Heart right ventricle (tissue), 16 donors: Measurements from ENCODE around the gene TNS1. TPM values are rescaled to one million over a fixed set of nuclear protein-coding genes. Genes with fewer than 3 reads are reported as not detected.

Experiments
- ATAC-seq, 8 donors: fragments of 200-7000 bp; cut with Tn5 transposase; one replicate each; pipeline ENCODE4 v1.9.1; 2020; ENCODE audit warnings: mild to moderate bottlenecking in 8 of 8, moderate library complexity in 8 of 8, moderate number of reproducible peaks in 1 of 8
- DNase-seq, 2 donors: peaks; one replicate each; pipeline ENCODE4 v3.0.0-alpha.2; 2020
- H3K27ac ChIP-seq, 10 donors: fragments of 200-600 bp; sonication (generic) in 2 of 10; one replicate each; pipeline versions ENCODE4 v1.5.0 to v1.8.0; 2020 to 2022; ENCODE audit warnings: mild to moderate bottlenecking in 3 of 10
- H3K27me3 ChIP-seq, 7 donors: fragments of 200-600 bp; one replicate each; pipeline ENCODE4 v1.8.0; 2021 to 2022; ENCODE audit warnings: mild to moderate bottlenecking in 2 of 7
- H3K36me3 ChIP-seq, 9 donors: fragments of 200-600 bp; sonication (generic) in 1 of 9; one replicate each; pipeline versions ENCODE4 v1.5.0 to v1.8.0; 2020 to 2022; ENCODE audit warnings: mild to moderate bottlenecking in 2 of 9
- H3K4me1 ChIP-seq, 9 donors: fragments of 200-600 bp; sonication (generic) in 1 of 9; one replicate each; pipeline versions ENCODE4 v1.5.0 to v1.8.0; 2020 to 2022; ENCODE audit warnings: mild to moderate bottlenecking in 4 of 9
- H3K4me3 ChIP-seq, 10 donors: fragments of 200-600 bp; sonication (generic) in 2 of 10; one replicate each; pipeline versions ENCODE4 v1.5.0 to v1.8.0; 2020 to 2022; ENCODE audit warnings: mild to moderate bottlenecking in 7 of 10, moderate library complexity in 2 of 10
- H3K9me3 ChIP-seq, 11 donors: fragments of 200-600 bp in 10 of 11; sonication (generic) in 2 of 11; one replicate each; pipeline versions ENCODE4 v1.5.0 to v1.8.0; 2013 to 2022; ENCODE audit warnings: mild to moderate bottlenecking in 2 of 11, control low read depth in 1 of 11, moderate library complexity in 1 of 11
- CTCF ChIP-seq, 9 donors: fragments of 200-600 bp; sonication (generic) in 2 of 9; IDR thresholded peaks; one replicate each; pipeline versions ENCODE4 v1.5.0 to v1.8.0; 2021 to 2022; ENCODE audit warnings: antibody characterized with exemption in 9 of 9, mild to moderate bottlenecking in 5 of 9, moderate library complexity in 1 of 9
- WGBS, 2 donors: extraction: QIAGEN DNeasy Blood & Tissue Kit; methylation state at CpG; one replicate each; pipeline ENCODE4 v1.1.7; 2013; ENCODE audit warnings: inconsistent platforms in 1 of 2; 5-methylcytosine and 5-hydroxymethylcytosine counted together
- intact Hi-C, 10 donors: fragments of 100-400 bp; cut with DNase I; formaldehyde crosslinking; loops; one replicate each; pipeline versions ENCODE4 v1.11.1 to v1.14.2; 2022
- polyA plus RNA-seq, 2 donors: library from polyadenylated mRNA; stranded (reverse); fragments of 200-250 nt; gene quantifications; one replicate each; pipeline ENCODE4 v1.2.3, GENCODE V29; 2013
- total RNA-seq, 10 donors: library from RNA; stranded (reverse); fragmentation: NEBNext Ultra II Directional in 3 of 10; extraction: Animal tissue kit (Norgen Biotek cat#: 25700) in 3 of 10; gene quantifications; one replicate each; pipeline versions ENCODE4 v1.2.1 to v1.2.4, GENCODE V29; 2021 to 2023
- donor health status: Arrhythmogenic right ventricular cardiomyopathy.
- donor health status: ischemic (EF 13 %, LVEDD 7.1; RV severe dilation, severe dysfunction).
- donor health status: healthy with polysubstance abuse.
- donor health status: DM: no; HTN: yes; CAD: no.
- donor health status: DM: no; HTN: no; CAD: no.
- donor health status: ischemic (EF 25% LVEDD 6.9; RV normal size, moderate dysfunction).
- donor health status: ischemic (EF 25% LVEDD 5.7; RV mildly dilated, moderate dysfunction).
- donor health status: healthy.
- donor health status: DM: yes; HTN: yes; CAD: no.
- donor health status: Ischemic cardiomyopathy.
- donor health status: ischemic (EF 35%, LVEDD 5.7; RV mildly dilated, moderate dysfunction).
- donor health status: nonischemic (EF 11% LVEDD 7.7; RV severe dilation, severe dysfunction).
- donor health status: DM: yes; HTN: yes; CAD: no.
- donor health status: PGD.
- donor health status: ischemic (EF 29% LVEDD 5.4; RV normal size, mild dysfunction).
- donor health status: nonischemic (EF 23%, LVEDD 6.1; RV moderate dilation, normal function).

Gene TNS1
- total and polyA plus RNA-seq, 12 donors, result 64.6 to 844 (median 731) TPM

DNA sequence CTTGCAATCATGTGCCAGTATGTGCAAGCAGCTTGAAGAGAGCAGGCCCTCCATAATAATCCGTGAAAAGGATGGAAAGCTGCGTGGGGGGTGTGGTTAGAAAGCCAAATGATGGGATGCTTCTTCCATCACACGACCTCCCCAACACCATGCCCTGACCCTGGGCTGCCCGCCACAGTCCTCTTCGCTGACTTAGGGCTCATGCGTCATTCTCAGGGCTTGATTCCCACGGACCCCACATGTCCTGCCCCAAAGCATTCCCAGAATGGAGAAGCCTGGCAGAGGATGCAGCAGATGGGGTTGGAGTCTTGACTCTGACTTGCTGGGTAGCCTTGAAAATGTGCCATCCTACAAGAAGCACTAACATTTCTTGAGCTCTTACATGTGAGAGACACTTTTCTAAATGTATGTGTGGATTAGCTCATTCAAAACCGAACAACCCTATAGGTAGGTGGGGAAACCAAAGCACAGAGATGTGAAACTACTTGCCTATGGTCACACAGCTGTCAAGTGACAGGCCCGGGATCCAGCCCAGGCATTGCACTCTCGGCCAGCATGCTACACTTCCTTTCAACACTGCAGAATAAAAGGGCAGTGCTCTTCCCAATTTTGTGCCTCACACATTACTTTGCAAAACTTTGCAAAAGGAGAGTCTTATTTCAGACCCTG lies 3.7 kb downstream of the TNS1 start:
- Histone ChIP-seq H3K36me3 (no peaks in the 10 kb centered on the region), H3K4me3 (no peak overlapping the region), H3K9me3 (no peaks in the 10 kb centered on the region), H3K4me1 (peaks cover 14 to 58% (median 27%) of the 10 kb centered on the region in 9 donors), H3K27ac (peak overlapping the region in 2 of 10 donors; percentile 8 to 15), H3K27me3 (no peaks in the 10 kb centered on the region)
- DNase-seq, result no peak
- intact Hi-C loops, result loop anchor here in 5 of 10 donors (5.0 kb wide), 1 partner anchor 33 kb away; no protein-coding TSS in a partner anchor
- TF ChIP-seq CTCF (IDR thresholded peaks at IDR 0.05), result no peak
- 81 to 82% methylated on average over 10 of the region's 10 CpGs for WGBS, 2 donors
- ATAC-seq, result no peak

GRCh38 chr2:217997510-217997909 lies 5.3 kb downstream of the TNS1 start:
- TF ChIP-seq CTCF (IDR thresholded peaks at IDR 0.05), result no peak
- intact Hi-C loops, result loop anchor here in 5 of 10 donors (5.0 kb wide), 1 partner anchor 35 kb away; no protein-coding TSS in a partner anchor
- Histone ChIP-seq H3K36me3 (no peaks in the 10 kb centered on the region), H3K4me3 (no peak overlapping the region), H3K9me3 (no peaks in the 10 kb centered on the region), H3K27ac (no peak overlapping the region), H3K4me1 (peaks cover 12 to 56% (median 25%) of the 10 kb centered on the region in 9 donors), H3K27me3 (no peaks in the 10 kb centered on the region)
- no peak for DNase-seq
- no peak for ATAC-seq
- 93 to 95% methylated on average over 11 of the region's 11 CpGs for WGBS, 2 donors

- no peak overlapping the region for H3K4me3 ChIP-seq
- no peak for TF ChIP-seq CTCF (IDR thresholded peaks at IDR 0.05)
- H3K27me3 ChIP-seq, result no peaks in the 10 kb centered on the region
- H3K27ac ChIP-seq, result peak overlapping the region in 8 of 10 donors; percentile 40 to 73 (median 56)
- no peaks in the 10 kb centered on the region for H3K36me3 ChIP-seq
- 79 to 82% methylated on average over 7 of the region's 7 CpGs for WGBS, 2 donors
- intact Hi-C loops, result loop anchor here in 5 of 10 donors (5.0 kb wide), 1 partner anchor 36 kb away; no protein-coding TSS in a partner anchor
- ATAC-seq (peak in 5 of 8 donors; percentile 18 to 58 (median 33)), DNase-seq (no peak)
- no peaks in the 10 kb centered on the region for H3K9me3 ChIP-seq
- peaks cover 12 to 56% (median 25%) of the 10 kb centered on the region in 9 donors for H3K4me1 ChIP-seq
These were observed 6.4 kb downstream of the TNS1 start for GRCh38 chr2:217996361-217996760.

DNA sequence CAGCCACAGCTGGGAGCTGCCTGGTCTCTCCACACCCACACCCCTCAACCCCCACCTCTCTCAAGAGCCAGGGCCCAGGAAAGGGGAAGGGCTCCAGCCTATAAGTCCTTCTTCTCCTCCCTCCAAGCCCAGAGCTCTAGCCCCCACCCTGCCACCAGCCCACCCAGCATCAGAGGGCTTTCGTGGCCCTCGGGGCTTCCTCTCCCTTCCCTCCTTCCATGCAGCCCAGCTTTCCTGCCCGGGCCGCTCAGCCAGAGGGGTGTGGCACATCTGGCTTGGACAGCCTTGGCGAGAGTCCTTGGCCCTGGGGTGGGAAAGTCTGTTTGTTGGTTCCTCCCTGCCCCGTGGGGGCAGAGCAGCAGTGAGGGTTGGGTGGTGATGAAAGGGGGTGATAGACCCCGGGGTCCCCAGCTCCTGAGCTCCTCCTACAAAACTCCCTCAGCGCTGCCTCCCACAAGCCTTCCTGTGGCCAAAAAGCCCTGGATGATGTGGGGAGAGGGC lies 7.0 kb downstream of the TNS1 start:
- H3K27ac ChIP-seq, result peak overlapping the region in 8 of 10 donors; percentile 43 to 73 (median 56)
- intact Hi-C loops, result loop anchor here in 6 of 10 donors (2.0 to 5.0 kb wide), 4 partner anchors 37 to 211 kb away; no protein-coding TSS in a partner anchor
- DNase-seq (peak; percentile 52 to 65), ATAC-seq (peak; percentile 44 to 65 (median 54))
- H3K27me3 ChIP-seq, result no peaks in the 10 kb centered on the region
- no peak for TF ChIP-seq CTCF (IDR thresholded peaks at IDR 0.05)
- 24 to 31% methylated on average over 8 of the region's 8 CpGs for WGBS, 2 donors
- no peaks in the 10 kb centered on the region for H3K9me3 ChIP-seq
- no peaks in the 10 kb centered on the region for H3K36me3 ChIP-seq
- H3K4me3 ChIP-seq, result no peak overlapping the region
- peaks cover 12 to 55% (median 25%) of the 10 kb centered on the region in 9 donors for H3K4me1 ChIP-seq
